Thyroid gland (tissue), 4 donors: ENCODE measurements around the gene CFAP410.

Experiments used
- POLR2A ChIP-seq, 2 donors: fragments of 450-650 bp; IDR thresholded peaks; one replicate each; pipeline ENCODE4 v1.6.1; 2017; ENCODE audit warnings: antibody characterized with exemption in 2 of 2, mild to moderate bottlenecking in 2 of 2, moderate library complexity in 1 of 2
- TF ChIP-seq, protein P1 (sequence below), 6 experiments: fragments of 200-600 bp in 3 of 6; fragments of 450-650 bp in 3 of 6; sonication (generic) in 3 of 6; IDR thresholded peaks; one replicate each; pipeline ENCODE4 v1.5.1; 2016 to 2019; ENCODE audit warnings: antibody characterized with exemption in 6 of 6, mild to moderate bottlenecking in 2 of 6, inconsistent platforms in 1 of 6, moderate library complexity in 1 of 6

DNA sequence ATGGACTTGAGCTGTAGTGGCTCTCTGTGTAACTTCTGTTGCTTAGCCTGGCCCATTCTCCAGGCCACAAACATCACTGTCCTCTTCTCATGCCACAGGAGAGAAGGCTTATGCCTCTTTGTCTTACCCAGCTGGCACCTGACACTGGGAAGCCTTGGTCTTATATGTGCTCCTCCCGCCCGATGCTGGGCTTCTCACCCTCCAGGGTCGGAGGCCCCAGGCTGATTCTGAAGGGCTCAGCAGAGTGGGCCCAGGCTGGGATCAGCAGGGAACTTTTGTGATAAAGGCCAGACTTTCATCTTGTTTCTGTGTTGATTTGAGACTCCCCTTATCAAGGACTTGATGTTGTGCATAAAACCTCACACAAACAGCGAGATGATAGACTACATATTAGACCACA is 44.0 kb upstream of the CFAP410 start:
- TF ChIP-seq POLR2A (IDR thresholded peaks at IDR 0.05), result no peak
- TF ChIP-seq, protein P1, sequence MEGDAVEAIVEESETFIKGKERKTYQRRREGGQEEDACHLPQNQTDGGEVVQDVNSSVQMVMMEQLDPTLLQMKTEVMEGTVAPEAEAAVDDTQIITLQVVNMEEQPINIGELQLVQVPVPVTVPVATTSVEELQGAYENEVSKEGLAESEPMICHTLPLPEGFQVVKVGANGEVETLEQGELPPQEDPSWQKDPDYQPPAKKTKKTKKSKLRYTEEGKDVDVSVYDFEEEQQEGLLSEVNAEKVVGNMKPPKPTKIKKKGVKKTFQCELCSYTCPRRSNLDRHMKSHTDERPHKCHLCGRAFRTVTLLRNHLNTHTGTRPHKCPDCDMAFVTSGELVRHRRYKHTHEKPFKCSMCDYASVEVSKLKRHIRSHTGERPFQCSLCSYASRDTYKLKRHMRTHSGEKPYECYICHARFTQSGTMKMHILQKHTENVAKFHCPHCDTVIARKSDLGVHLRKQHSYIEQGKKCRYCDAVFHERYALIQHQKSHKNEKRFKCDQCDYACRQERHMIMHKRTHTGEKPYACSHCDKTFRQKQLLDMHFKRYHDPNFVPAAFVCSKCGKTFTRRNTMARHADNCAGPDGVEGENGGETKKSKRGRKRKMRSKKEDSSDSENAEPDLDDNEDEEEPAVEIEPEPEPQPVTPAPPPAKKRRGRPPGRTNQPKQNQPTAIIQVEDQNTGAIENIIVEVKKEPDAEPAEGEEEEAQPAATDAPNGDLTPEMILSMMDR (IDR thresholded peaks at IDR 0.05), result no peak
